Muscle layer of duodenum (tissue), 2 donors: ENCODE results near the gene MICU1.
"Not testable (repeated sequence)": the region's sequence is repeated elsewhere in the genome, so short reads cannot be mapped to it uniquely, and the experiment has no call there.

Experiments
- H3K27ac ChIP-seq: one replicate; pipeline ENCODE4 v1.7.0; 2013; ENCODE audit warnings: mild to moderate bottlenecking, low read length
- H3K27me3 ChIP-seq: one replicate; pipeline ENCODE4 v1.7.0; 2013; ENCODE audit warnings: low read depth, mild to moderate bottlenecking, control low read depth, low read length
- H3K36me3 ChIP-seq, 2 donors: one replicate each; pipeline ENCODE4 v1.7.0; 2013; ENCODE audit warnings: low read length in 2 of 2, control low read depth in 1 of 2, mild to moderate bottlenecking in 1 of 2; ENCODE audit not compliant: insufficient read depth in 2 of 2, control insufficient read depth in 1 of 2
- H3K4me1 ChIP-seq, 2 donors: one replicate each; pipeline ENCODE4 v1.7.0; 2013; ENCODE audit warnings: low read length in 2 of 2, mild to moderate bottlenecking in 2 of 2, control low read depth in 1 of 2, moderate library complexity in 1 of 2; ENCODE audit not compliant: insufficient read depth in 2 of 2, control insufficient read depth in 1 of 2
- H3K4me3 ChIP-seq, 2 donors: one replicate each; pipeline ENCODE4 v1.7.0; 2013; ENCODE audit warnings: low read length in 2 of 2, low read depth in 1 of 2, mild to moderate bottlenecking in 1 of 2
- H3K9me3 ChIP-seq, 2 donors: one replicate each; pipeline ENCODE4 v1.7.0; 2013; ENCODE audit warnings: low read length in 2 of 2, control low read depth in 1 of 2, mild to moderate bottlenecking in 1 of 2; ENCODE audit not compliant: control insufficient read depth in 1 of 2
- donor health status: healthy.

MICU1 gene

GRCh38 chr10:72332423-72333111 is 293.3 kb downstream of the MICU1 start:
- peak overlapping the region; percentile 39 for H3K27ac ChIP-seq
- no peak overlapping the region for H3K4me3 ChIP-seq
- peaks cover 19 to 72% of the 10 kb centered on the region in 2 donors for H3K4me1 ChIP-seq

GRCh38 chr10:72331575-72332422 is 294.1 kb downstream of the MICU1 start:
- Histone ChIP-seq H3K27me3 (no peaks in the 10 kb centered on the region), H3K4me3 (peak overlapping the region in 1 of 2 donors; percentile 5), H3K9me3 (no peaks in the 10 kb centered on the region), H3K4me1 (peaks cover 19 to 66% of the 10 kb centered on the region in 2 donors), H3K27ac (peak overlapping the region; percentile 49), H3K36me3 (peaks cover 0 to 17% of the 10 kb centered on the region in 2 donors)

More at GRCh38 chr10:72332423-72333111, 293.3 kb downstream of the MICU1 start:
- no peaks in the 10 kb centered on the region for H3K9me3 ChIP-seq
- peaks cover 3 to 25% of the 10 kb centered on the region in 2 donors for H3K36me3 ChIP-seq
- no peaks in the 10 kb centered on the region for H3K27me3 ChIP-seq

GRCh38 chr10:72330069-72330426 is 295.8 kb downstream of the MICU1 start:
- Histone ChIP-seq H3K4me1 (peaks cover 19 to 50% of the 10 kb centered on the region in 2 donors), H3K4me3 (no peak overlapping the region), H3K27me3 (no peaks in the 10 kb centered on the region), H3K36me3 (peaks cover 0 to 4% of the 10 kb centered on the region in 2 donors), H3K27ac (no peak overlapping the region), H3K9me3 (no peaks in the 10 kb centered on the region)

- H3K9me3 ChIP-seq: no peaks in the 10 kb centered on the region
- peaks cover 0 to 4% of the 10 kb centered on the region in 2 donors for H3K36me3 ChIP-seq
- H3K27ac ChIP-seq: no peak overlapping the region
- peaks cover 17 to 48% of the 10 kb centered on the region in 2 donors for H3K4me1 ChIP-seq
- H3K4me3 ChIP-seq: no peak overlapping the region
- H3K27me3 ChIP-seq: no peaks in the 10 kb centered on the region
These were observed 296.4 kb downstream of the MICU1 start for GRCh38 chr10:72329290-72330068.

- H3K9me3 ChIP-seq: no peaks in the 10 kb centered on the region
- no peaks in the 10 kb centered on the region for H3K27me3 ChIP-seq
- no peak overlapping the region for H3K4me3 ChIP-seq
- H3K36me3 ChIP-seq: peaks cover 0 to 4% of the 10 kb centered on the region in 2 donors
- peaks cover 13 to 42% of the 10 kb centered on the region in 2 donors for H3K4me1 ChIP-seq
- no peak overlapping the region for H3K27ac ChIP-seq
These were observed 297.1 kb downstream of the MICU1 start for GRCh38 chr10:72328829-72329204.

- H3K4me1 ChIP-seq: peaks cover 13 to 37% of the 10 kb centered on the region in 2 donors
- no peak overlapping the region for H3K27ac ChIP-seq
- H3K36me3 ChIP-seq: no peaks in the 10 kb centered on the region
- no peaks in the 10 kb centered on the region for H3K27me3 ChIP-seq
- H3K4me3 ChIP-seq: no peak overlapping the region
- no peaks in the 10 kb centered on the region for H3K9me3 ChIP-seq
These were observed 297.6 kb downstream of the MICU1 start for GRCh38 chr10:72328045-72328828.

GRCh38 chr10:72326665-72327603 is 298.9 kb downstream of the MICU1 start:
- H3K27me3 ChIP-seq, H3K9me3 ChIP-seq, H3K4me3 ChIP-seq, H3K27ac ChIP-seq, H3K36me3 ChIP-seq: not testable (repeated sequence)
- H3K4me1 ChIP-seq: peaks cover 13 to 32% of the 10 kb centered on the region in 2 donors

- H3K27me3 ChIP-seq, H3K9me3 ChIP-seq, H3K4me3 ChIP-seq, H3K27ac ChIP-seq, H3K36me3 ChIP-seq: not testable (repeated sequence)
- peaks cover 10 to 31% of the 10 kb centered on the region in 2 donors for H3K4me1 ChIP-seq
These were observed 300.4 kb downstream of the MICU1 start for GRCh38 chr10:72325243-72326175.

- no peak overlapping the region for H3K27ac ChIP-seq
- peaks cover 0 to 3% of the 10 kb centered on the region in 2 donors for H3K36me3 ChIP-seq
- H3K27me3 ChIP-seq: no peaks in the 10 kb centered on the region
- no peaks in the 10 kb centered on the region for H3K9me3 ChIP-seq
- peaks cover 17 to 37% of the 10 kb centered on the region in 2 donors for H3K4me1 ChIP-seq
- no peak overlapping the region for H3K4me3 ChIP-seq
These were observed 302.1 kb downstream of the MICU1 start for GRCh38 chr10:72323771-72324191.
